ENCODE results near the gene COL9A2. TPM values are rescaled to one million over a fixed set of nuclear protein-coding genes. Genes with fewer than 3 reads are reported as not detected.

Gene COL9A2
- total RNA-seq, 4 donors from 2014 or later = 5.4 to 43.0 (median 14.6) TPM

DNA sequence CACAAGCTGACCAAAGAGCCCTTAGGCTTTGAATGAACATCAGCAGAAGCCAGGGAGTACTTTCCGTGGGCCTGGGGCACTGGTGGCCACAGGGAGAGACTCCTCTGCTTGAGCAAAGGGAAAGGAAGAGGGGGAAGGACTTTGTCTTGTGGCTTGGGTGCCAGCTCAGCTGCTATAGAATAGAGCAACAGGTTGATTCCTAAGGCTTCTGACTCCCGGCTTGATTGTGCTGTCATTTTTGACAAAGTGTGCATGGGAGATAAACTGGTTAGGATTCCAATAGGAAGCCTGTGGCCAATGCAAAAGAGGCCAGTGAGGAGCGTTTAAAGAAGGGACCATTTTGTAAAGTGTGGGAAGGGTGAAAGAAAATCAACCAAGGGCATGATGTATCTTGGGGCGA lies 44.6 kb upstream of the COL9A2 start:
- Histone ChIP-seq H3K36me3 (no peaks in the 10 kb centered on the region), H3K27me3 (peaks cover 3% of the 10 kb centered on the region), H3K27ac (no peak overlapping the region), H3K4me3 (no peak overlapping the region), H3K4me1 (no peaks in the 10 kb centered on the region), H3K9me3 (peaks cover 8 to 19% of the 10 kb centered on the region in 2 donors)
- no peak for DNase-seq
- WGBS, 2 donors (ENCODE audit: low coverage in 1 of 2) = 89 to 100% methylated on average over 2 to 4 of the region's 4 CpGs
- intact Hi-C loops (cut with DNase I; ENCODE audit: low total_unique reads) = no loop called here
- TF ChIP-seq CTCF (IDR thresholded peaks at IDR 0.05) (no peak), EP300 (IDR thresholded peaks at IDR 0.05; ENCODE audit: low read depth) (no peak), POLR2A (IDR thresholded peaks at IDR 0.05) (no peak), POLR2AphosphoS5 (IDR thresholded peaks at IDR 0.05) (no peak)
- in situ Hi-C loops (cut with MboI; ENCODE audit: low pct_ligation_motif_present in 1 of 4, low pct_unique_long_range_greater_than_20kb in 1 of 4, low sequenced_read_pairs in 3 of 4) = no loop called here

- DNase-seq = no peak
- intact Hi-C loops (cut with DNase I; ENCODE audit: low total_unique reads) (no loop called here), in situ Hi-C loops (cut with MboI; ENCODE audit: low pct_ligation_motif_present in 1 of 4, low pct_unique_long_range_greater_than_20kb in 1 of 4, low sequenced_read_pairs in 3 of 4) (no loop called here)
- Histone ChIP-seq H3K36me3 (no peaks in the 10 kb centered on the region), H3K27ac (no peak overlapping the region), H3K4me3 (no peak overlapping the region), H3K9me3 (peaks cover 8 to 19% of the 10 kb centered on the region in 2 donors), H3K4me1 (no peaks in the 10 kb centered on the region), H3K27me3 (peaks cover 3% of the 10 kb centered on the region)
- WGBS, 2 donors (ENCODE audit: low coverage in 1 of 2) = 100% methylated on average over 1 of the region's 1 CpG; no CpG with 5 or more reads in 1 of the 2 donors
- no peak for TF ChIP-seq POLR2A (IDR thresholded peaks at IDR 0.05)
- TF ChIP-seq POLR2AphosphoS5 (IDR thresholded peaks at IDR 0.05) = no peak
- no peak for TF ChIP-seq CTCF (IDR thresholded peaks at IDR 0.05)
- no peak for TF ChIP-seq EP300 (IDR thresholded peaks at IDR 0.05; ENCODE audit: low read depth)
Measured at GRCh38 chr1:40361201-40361600, 44.1 kb upstream of the COL9A2 start.

- Histone ChIP-seq H3K9me3 (peaks cover 8 to 19% of the 10 kb centered on the region in 2 donors), H3K4me3 (no peak overlapping the region), H3K27ac (no peak overlapping the region), H3K4me1 (no peaks in the 10 kb centered on the region), H3K27me3 (peaks cover 3% of the 10 kb centered on the region), H3K36me3 (no peaks in the 10 kb centered on the region)
- TF ChIP-seq POLR2AphosphoS5 (IDR thresholded peaks at IDR 0.05) (no peak), EP300 (IDR thresholded peaks at IDR 0.05; ENCODE audit: low read depth) (no peak), POLR2A (IDR thresholded peaks at IDR 0.05) (no peak), CTCF (IDR thresholded peaks at IDR 0.05) (no peak)
- in situ Hi-C loops (cut with MboI; ENCODE audit: low pct_ligation_motif_present in 1 of 4, low pct_unique_long_range_greater_than_20kb in 1 of 4, low sequenced_read_pairs in 3 of 4) (no loop called here), intact Hi-C loops (cut with DNase I; ENCODE audit: low total_unique reads) (no loop called here)
- DNase-seq = no peak
Measured at GRCh38 chr1:40360631-40361030, 43.5 kb upstream of the COL9A2 start.

- Histone ChIP-seq H3K36me3 (no peaks in the 10 kb centered on the region), H3K9me3 (peaks cover 8 to 19% of the 10 kb centered on the region in 2 donors), H3K27ac (no peak overlapping the region), H3K27me3 (no peaks in the 10 kb centered on the region), H3K4me3 (no peak overlapping the region), H3K4me1 (no peaks in the 10 kb centered on the region)
- in situ Hi-C loops (cut with MboI; ENCODE audit: low pct_ligation_motif_present in 1 of 4, low pct_unique_long_range_greater_than_20kb in 1 of 4, low sequenced_read_pairs in 3 of 4) = no loop called here
- intact Hi-C loops (cut with DNase I; ENCODE audit: low total_unique reads) = no loop called here
- no peak for DNase-seq
- TF ChIP-seq POLR2A (IDR thresholded peaks at IDR 0.05) (no peak), CTCF (IDR thresholded peaks at IDR 0.05) (no peak), EP300 (IDR thresholded peaks at IDR 0.05; ENCODE audit: low read depth) (no peak), POLR2AphosphoS5 (IDR thresholded peaks at IDR 0.05) (no peak)
Measured at GRCh38 chr1:40357625-40358024, 40.5 kb upstream of the COL9A2 start.
